Measurements from ENCODE around the gene ELMOD1.

Gene ELMOD1

DNA sequence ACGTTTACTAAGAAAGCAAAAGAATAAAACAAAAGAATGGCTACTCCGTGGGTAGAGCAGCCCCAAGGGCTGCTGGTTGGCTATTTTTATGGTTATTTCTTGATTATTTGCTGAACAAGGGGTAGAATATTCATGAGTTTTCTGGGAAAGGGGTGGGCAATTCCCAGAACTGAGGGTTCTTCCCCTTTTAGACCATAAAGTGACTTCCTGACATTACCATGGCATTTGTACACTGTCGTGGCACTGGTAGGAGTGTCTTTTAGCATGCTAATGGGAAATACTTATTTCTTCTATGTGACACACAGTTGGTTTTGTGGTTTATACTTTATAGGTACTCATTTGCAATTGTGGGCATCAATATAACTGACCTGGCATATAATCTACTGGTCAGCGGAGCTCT, 64.7 kb downstream of the ELMOD1 start:
- Histone ChIP-seq H3K4me3 (ENCODE audit: low read depth in 1 of 2, low read length in 2 of 2) (no peak overlapping the region), H3K9me3 (ENCODE audit: low read length) (no peaks in the 10 kb centered on the region), H3K4me1 (ENCODE audit: insufficient read depth, low read length) (no peaks in the 10 kb centered on the region), H3K9ac (ENCODE audit: low read length) (no peak overlapping the region), H3K36me3 (ENCODE audit: insufficient read depth, low read length) (no peaks in the 10 kb centered on the region), H3K27ac (ENCODE audit: low read depth, low read length) (no peak overlapping the region), H3K27me3 (ENCODE audit: control insufficient read depth in 1 of 2, insufficient read depth in 2 of 2, low read length in 2 of 2) (no peaks in the 10 kb centered on the region)

DNA sequence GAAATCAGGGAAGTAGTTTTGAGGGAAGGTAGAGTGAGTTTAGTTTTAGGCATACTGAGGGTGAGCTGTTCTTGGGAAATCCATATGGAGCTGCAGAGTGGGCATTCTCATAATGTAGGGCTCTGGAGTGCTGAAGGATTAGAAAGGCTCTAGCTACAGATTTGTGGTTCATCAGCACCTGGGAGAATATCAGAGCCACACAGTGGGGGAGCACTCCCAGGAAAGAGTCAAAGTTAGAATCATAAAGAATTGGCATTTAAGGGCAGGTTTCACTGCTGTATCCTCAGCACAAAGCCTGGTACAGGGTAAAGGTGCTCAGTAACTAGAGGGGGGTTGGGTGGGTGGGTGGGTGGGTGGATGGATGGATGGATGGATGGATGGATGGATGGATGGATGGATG, 68.4 kb downstream of the ELMOD1 start:
- Histone ChIP-seq H3K36me3 (ENCODE audit: insufficient read depth, low read length) (no peaks in the 10 kb centered on the region), H3K27ac (ENCODE audit: low read depth, low read length) (no peak overlapping the region), H3K4me3 (ENCODE audit: low read depth in 1 of 2, low read length in 2 of 2) (no peak overlapping the region), H3K9me3 (ENCODE audit: low read length) (no peaks in the 10 kb centered on the region), H3K27me3 (ENCODE audit: control insufficient read depth in 1 of 2, insufficient read depth in 2 of 2, low read length in 2 of 2) (no peaks in the 10 kb centered on the region), H3K4me1 (ENCODE audit: insufficient read depth, low read length) (no peaks in the 10 kb centered on the region), H3K9ac (ENCODE audit: low read length) (no peak overlapping the region)

DNA sequence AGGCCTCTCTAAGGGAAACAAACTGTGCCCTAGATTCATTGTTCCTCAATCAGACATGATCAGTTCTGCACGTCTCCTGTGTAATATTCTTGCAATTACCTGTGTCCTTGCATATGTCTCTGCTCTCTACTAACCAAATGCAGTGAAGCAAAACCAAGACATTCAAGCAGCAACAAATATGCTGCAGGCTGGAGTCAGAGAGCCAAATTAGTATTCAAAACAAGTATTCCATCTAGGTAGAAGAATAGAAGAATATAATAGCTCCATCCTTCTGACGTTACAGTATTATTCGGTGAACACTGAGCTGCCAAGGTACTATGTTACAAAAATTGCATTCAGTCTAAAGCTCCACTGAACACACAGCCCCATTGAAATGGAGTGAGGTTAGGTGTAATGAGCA, 69.1 kb downstream of the ELMOD1 start:
- H3K4me3 ChIP-seq (ENCODE audit: low read depth in 1 of 2, low read length in 2 of 2), result no peak overlapping the region
- H3K4me1 ChIP-seq (ENCODE audit: insufficient read depth, low read length), result no peaks in the 10 kb centered on the region
- no peak overlapping the region for H3K9ac ChIP-seq (ENCODE audit: low read length)
- no peaks in the 10 kb centered on the region for H3K9me3 ChIP-seq (ENCODE audit: low read length)
- H3K27ac ChIP-seq (ENCODE audit: low read depth, low read length), result no peak overlapping the region
- H3K36me3 ChIP-seq (ENCODE audit: insufficient read depth, low read length), result no peaks in the 10 kb centered on the region
- H3K27me3 ChIP-seq (ENCODE audit: control insufficient read depth in 1 of 2, insufficient read depth in 2 of 2, low read length in 2 of 2), result no peaks in the 10 kb centered on the region

DNA sequence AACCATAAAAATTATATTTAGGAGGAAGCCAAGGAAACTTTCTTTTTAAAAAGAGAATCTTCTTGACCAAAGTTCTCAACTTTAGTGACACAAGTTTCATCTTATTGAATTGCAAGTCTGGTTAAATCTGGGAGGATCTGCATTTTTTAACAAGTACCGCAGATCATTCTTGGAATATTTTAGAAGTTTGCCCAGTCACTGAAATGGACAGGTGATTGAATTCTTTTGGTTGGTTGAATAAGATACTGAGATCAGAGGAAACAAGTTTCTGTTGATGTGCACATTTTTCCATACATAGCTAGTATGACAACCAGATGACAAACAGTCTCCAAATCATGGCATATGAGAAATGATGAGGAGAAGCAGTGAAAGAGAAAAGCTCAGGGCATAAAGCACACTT, 70.7 kb downstream of the ELMOD1 start:
- Histone ChIP-seq H3K27ac (ENCODE audit: low read depth, low read length) (no peak overlapping the region), H3K4me1 (ENCODE audit: insufficient read depth, low read length) (no peaks in the 10 kb centered on the region), H3K9ac (ENCODE audit: low read length) (no peak overlapping the region), H3K27me3 (ENCODE audit: control insufficient read depth in 1 of 2, insufficient read depth in 2 of 2, low read length in 2 of 2) (no peaks in the 10 kb centered on the region), H3K36me3 (ENCODE audit: insufficient read depth, low read length) (no peaks in the 10 kb centered on the region), H3K4me3 (ENCODE audit: low read depth in 1 of 2, low read length in 2 of 2) (no peak overlapping the region), H3K9me3 (ENCODE audit: low read length) (no peaks in the 10 kb centered on the region)

DNA sequence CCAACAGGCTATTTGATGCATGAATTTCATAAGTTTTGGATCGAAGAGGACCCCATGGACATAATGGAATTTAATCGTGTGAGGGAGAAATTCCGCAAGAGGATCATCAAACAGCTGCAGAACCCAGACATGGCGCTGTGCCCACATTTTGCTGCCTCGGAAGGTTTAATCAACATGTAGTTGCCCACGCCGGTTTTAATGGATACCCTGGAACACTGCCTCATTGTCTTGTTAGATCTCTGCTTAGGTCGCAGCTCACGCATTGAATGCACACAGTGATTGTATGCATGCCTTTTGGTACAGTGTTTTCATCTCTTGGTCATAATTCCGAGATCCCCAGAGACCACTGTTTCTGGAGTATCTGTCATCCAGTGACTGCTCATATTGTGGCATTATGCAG, 74.1 kb downstream of the ELMOD1 start:
- Histone ChIP-seq H3K4me1 (ENCODE audit: insufficient read depth, low read length) (no peaks in the 10 kb centered on the region), H3K27ac (ENCODE audit: low read depth, low read length) (no peak overlapping the region), H3K4me3 (ENCODE audit: low read depth in 1 of 2, low read length in 2 of 2) (no peak overlapping the region), H3K36me3 (ENCODE audit: insufficient read depth, low read length) (no peaks in the 10 kb centered on the region), H3K27me3 (ENCODE audit: control insufficient read depth in 1 of 2, insufficient read depth in 2 of 2, low read length in 2 of 2) (no peaks in the 10 kb centered on the region), H3K9ac (ENCODE audit: low read length) (no peak overlapping the region), H3K9me3 (ENCODE audit: low read length) (no peaks in the 10 kb centered on the region)

DNA sequence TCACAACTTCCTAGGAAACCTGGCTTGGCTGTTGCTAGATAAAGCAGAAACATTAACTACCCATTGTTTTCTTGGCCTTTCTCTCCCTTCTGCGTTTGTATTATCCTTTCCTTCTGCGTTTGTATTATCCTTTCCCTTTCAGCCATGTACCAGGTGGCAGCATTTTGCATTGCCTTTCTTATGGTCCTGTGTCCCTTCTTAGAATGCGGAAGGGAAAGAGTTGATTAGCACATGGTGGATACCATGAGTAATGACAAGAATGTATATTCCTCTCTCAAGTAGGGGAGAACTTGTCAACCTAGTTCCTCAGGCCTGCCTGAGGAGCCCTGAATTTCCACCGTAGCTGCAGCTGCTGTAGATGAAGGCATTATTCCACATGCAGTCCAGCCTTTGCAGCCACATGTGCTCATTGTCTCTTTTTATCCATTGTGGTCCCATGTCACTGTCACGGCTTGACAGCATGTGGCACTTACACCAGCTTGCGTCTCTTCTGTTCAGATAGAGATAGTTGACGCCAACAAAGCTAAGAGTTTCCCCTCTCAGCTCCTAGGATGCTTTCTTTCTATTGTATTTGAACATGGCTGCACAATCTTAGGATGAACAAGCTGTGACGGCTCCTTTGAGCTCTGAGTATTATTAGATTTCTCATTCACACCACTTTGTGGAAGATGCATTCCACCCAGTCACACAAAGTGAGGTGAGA, 76.1 kb downstream of the ELMOD1 start:
- H3K36me3 ChIP-seq (ENCODE audit: insufficient read depth, low read length), result no peaks in the 10 kb centered on the region
- H3K27ac ChIP-seq (ENCODE audit: low read depth, low read length), result no peak overlapping the region
- H3K4me1 ChIP-seq (ENCODE audit: insufficient read depth, low read length), result no peaks in the 10 kb centered on the region
- no peaks in the 10 kb centered on the region for H3K9me3 ChIP-seq (ENCODE audit: low read length)
- H3K27me3 ChIP-seq (ENCODE audit: control insufficient read depth in 1 of 2, insufficient read depth in 2 of 2, low read length in 2 of 2), result no peaks in the 10 kb centered on the region
- H3K4me3 ChIP-seq (ENCODE audit: low read depth in 1 of 2, low read length in 2 of 2), result no peak overlapping the region
- H3K9ac ChIP-seq (ENCODE audit: low read length), result no peak overlapping the region

DNA sequence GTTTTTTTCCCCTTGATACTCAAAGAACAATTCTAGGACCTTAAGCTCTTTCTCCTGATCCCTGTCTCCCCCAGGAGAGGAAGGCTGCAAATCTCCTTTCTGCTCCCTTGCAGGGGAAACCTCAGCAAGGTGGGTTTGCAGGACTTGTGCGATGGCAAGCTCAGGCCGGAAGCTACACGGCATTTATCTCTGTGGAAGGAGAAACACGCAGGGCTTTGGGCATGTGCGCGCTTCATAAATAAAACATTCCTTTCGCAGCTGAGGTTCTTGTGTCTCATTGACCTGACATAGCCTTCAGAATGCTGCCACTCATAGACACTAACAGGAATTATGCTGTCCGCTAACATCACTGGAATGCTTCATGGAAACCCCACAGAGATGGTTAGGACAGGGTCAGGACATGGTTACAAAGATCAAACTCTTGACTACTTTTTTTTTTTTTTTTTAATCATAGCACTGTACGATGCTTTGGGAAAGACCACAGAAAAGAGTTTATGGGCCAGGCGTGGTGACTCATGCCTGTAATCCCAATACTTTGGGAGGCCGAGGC, 78.3 kb downstream of the ELMOD1 start:
- no peak overlapping the region for H3K4me3 ChIP-seq (ENCODE audit: low read depth in 1 of 2, low read length in 2 of 2)
- no peaks in the 10 kb centered on the region for H3K27me3 ChIP-seq (ENCODE audit: control insufficient read depth in 1 of 2, insufficient read depth in 2 of 2, low read length in 2 of 2)
- no peaks in the 10 kb centered on the region for H3K36me3 ChIP-seq (ENCODE audit: insufficient read depth, low read length)
- H3K27ac ChIP-seq (ENCODE audit: low read depth, low read length), result no peak overlapping the region
- no peaks in the 10 kb centered on the region for H3K9me3 ChIP-seq (ENCODE audit: low read length)
- H3K9ac ChIP-seq (ENCODE audit: low read length), result no peak overlapping the region
- H3K4me1 ChIP-seq (ENCODE audit: insufficient read depth, low read length), result no peaks in the 10 kb centered on the region

DNA sequence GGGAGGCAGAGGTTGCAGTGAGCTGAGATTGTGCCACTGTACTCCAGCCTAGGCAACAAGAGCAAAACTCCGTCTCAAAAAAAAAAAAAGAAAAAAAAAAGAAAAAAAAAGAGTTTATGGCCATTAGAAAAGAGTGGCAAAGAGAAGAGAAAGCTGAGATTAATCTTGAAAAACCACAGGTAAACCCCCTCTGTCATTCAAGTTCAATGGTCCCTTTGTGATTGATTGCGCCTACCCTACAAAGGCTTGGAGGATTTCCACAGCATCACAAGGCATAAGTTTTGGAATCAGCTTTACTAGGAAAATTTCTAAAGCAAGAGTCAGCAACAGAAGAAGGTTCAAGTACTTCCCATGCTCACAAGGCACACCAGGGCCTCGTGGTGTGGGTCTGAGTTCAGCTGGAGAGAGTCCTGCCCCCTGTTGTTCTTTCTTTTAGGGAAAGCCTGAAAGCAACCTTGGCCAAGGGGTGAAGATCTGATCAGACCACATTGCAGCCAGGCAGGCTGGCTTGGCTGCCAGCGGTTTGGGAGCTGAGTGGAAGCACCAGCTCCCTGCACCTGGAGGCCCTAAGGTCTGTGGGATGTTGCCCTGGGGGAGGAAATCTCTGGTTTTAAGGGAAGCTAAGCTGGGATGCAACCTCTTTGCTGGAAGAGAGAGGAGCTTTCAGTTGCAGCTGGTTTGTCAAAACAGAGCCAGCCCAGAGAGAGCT, 79.1 kb downstream of the ELMOD1 start:
- no peaks in the 10 kb centered on the region for H3K36me3 ChIP-seq (ENCODE audit: insufficient read depth, low read length)
- no peaks in the 10 kb centered on the region for H3K4me1 ChIP-seq (ENCODE audit: insufficient read depth, low read length)
- no peaks in the 10 kb centered on the region for H3K9me3 ChIP-seq (ENCODE audit: low read length)
- H3K27ac ChIP-seq (ENCODE audit: low read depth, low read length), result no peak overlapping the region
- H3K27me3 ChIP-seq (ENCODE audit: control insufficient read depth in 1 of 2, insufficient read depth in 2 of 2, low read length in 2 of 2), result no peaks in the 10 kb centered on the region
- no peak overlapping the region for H3K4me3 ChIP-seq (ENCODE audit: low read depth in 1 of 2, low read length in 2 of 2)
- no peak overlapping the region for H3K9ac ChIP-seq (ENCODE audit: low read length)

DNA sequence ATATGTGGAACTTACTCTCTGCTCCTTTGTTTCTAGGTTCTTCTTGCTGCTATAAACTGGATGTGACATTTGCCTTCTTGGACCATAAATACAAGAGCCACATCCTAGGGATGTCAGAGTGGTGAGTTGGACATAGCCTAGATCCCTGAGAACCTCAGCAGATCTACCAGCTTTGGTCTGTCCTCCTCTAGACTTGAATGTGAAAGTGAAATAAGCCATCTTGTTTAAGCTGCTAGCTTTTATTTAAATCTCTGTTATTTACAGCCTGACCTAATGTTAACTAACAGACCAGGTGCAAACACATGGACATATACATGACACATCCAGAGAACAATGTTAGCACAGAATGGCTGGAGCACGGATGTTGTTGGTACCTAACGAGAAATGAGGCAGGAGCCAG, 85.0 kb downstream of the ELMOD1 start:
- Histone ChIP-seq H3K9ac (ENCODE audit: low read length) (no peak overlapping the region), H3K36me3 (ENCODE audit: insufficient read depth, low read length) (no peaks in the 10 kb centered on the region), H3K9me3 (ENCODE audit: low read length) (no peaks in the 10 kb centered on the region), H3K27me3 (ENCODE audit: control insufficient read depth in 1 of 2, insufficient read depth in 2 of 2, low read length in 2 of 2) (no peaks in the 10 kb centered on the region), H3K4me3 (ENCODE audit: low read depth in 1 of 2, low read length in 2 of 2) (no peak overlapping the region), H3K4me1 (ENCODE audit: insufficient read depth, low read length) (no peaks in the 10 kb centered on the region), H3K27ac (ENCODE audit: low read depth, low read length) (no peak overlapping the region)

DNA sequence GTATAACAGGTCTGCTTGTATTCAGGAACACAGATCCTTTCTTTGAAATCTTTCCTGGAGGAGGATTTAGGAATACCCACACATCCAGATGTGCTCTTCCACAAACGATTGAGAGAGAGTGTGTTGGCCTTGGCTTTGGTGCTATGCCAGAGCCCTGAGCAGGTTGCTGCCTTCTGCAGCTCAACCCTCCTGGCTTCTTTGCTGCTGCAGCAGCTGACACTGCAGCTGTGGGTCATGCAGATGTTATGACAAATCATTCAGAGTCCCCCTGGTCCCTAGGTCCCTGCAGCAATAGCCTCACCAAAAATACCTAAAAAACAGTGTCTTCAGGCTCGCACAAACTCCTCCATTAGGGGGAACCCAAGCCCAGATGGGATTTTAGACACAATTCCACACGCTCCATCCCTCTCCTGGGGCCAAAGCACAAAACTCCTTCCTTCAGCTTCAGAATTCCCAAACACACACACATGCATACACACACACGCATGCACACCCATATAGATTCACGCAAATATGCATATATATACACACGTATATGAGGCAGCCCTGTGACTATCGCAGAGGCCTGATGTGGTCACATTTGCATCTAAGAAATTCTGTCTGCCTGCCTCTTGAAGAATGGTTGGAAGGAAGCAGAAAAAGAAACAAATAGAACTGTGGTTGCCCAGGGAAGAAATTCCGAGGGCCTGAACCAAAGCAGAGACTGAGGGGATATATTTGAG, 85.5 kb downstream of the ELMOD1 start:
- Histone ChIP-seq H3K9ac (ENCODE audit: low read length) (no peak overlapping the region), H3K27me3 (ENCODE audit: control insufficient read depth in 1 of 2, insufficient read depth in 2 of 2, low read length in 2 of 2) (no peaks in the 10 kb centered on the region), H3K36me3 (ENCODE audit: insufficient read depth, low read length) (no peaks in the 10 kb centered on the region), H3K4me1 (ENCODE audit: insufficient read depth, low read length) (no peaks in the 10 kb centered on the region), H3K9me3 (ENCODE audit: low read length) (no peaks in the 10 kb centered on the region), H3K27ac (ENCODE audit: low read depth, low read length) (no peak overlapping the region), H3K4me3 (ENCODE audit: low read depth in 1 of 2, low read length in 2 of 2) (no peak overlapping the region)

DNA sequence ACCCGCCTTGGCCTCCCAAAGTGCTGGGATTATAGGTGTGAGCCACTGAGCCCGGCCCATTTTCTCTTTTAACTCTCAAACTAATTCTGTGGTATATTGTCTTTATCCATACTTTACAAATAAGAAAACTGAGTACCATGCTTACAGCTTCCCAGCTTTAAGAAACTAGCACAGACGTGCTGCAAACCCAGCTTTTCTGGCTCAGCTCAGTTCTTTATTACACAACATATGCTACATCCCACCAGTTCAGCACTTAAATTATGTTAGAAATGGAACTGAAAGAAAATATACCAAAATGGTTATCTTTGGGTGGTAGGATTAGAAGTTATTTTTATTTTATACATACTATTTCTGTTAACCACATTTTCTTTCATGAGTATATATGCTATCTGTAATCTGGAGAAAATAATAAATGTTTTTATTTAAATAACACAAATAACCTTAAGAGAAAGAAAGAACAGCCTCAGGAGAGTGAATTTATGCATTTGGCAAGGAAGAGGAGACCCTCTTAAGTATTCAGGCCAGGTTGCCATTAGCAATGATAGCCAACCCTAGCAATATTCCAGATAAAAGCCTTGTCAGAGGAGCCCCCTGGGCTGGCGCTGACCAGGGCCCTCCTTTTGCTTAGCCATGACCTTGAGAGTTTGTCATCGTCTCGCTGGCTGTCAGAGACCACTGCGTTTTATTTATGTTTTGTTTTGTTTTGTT, 87.1 kb downstream of the ELMOD1 start:
- no peak overlapping the region for H3K27ac ChIP-seq (ENCODE audit: low read depth, low read length)
- H3K9me3 ChIP-seq (ENCODE audit: low read length), result no peaks in the 10 kb centered on the region
- no peak overlapping the region for H3K4me3 ChIP-seq (ENCODE audit: low read depth in 1 of 2, low read length in 2 of 2)
- no peaks in the 10 kb centered on the region for H3K4me1 ChIP-seq (ENCODE audit: insufficient read depth, low read length)
- H3K36me3 ChIP-seq (ENCODE audit: insufficient read depth, low read length), result no peaks in the 10 kb centered on the region
- H3K27me3 ChIP-seq (ENCODE audit: control insufficient read depth in 1 of 2, insufficient read depth in 2 of 2, low read length in 2 of 2), result no peaks in the 10 kb centered on the region
- H3K9ac ChIP-seq (ENCODE audit: low read length), result no peak overlapping the region

All from muscle layer of colon (tissue), 2 donors.